GM23338 (cell line): ENCODE data around the gene NGEF. TPM values are rescaled to one million over a fixed set of nuclear protein-coding genes. Genes with fewer than 3 reads are reported as not detected.

Source experiments
- ATAC-seq: fragments of 200-7000 bp; cut with Tn5 transposase; 3 replicates; pipeline ENCODE4 v1.9.1; 2020
- DNase-seq: peaks from one replicate; pipeline ENCODE4 v3.0.0-alpha.2; 2015; ENCODE audit warnings: low spot score
- H2AFZ ChIP-seq: fragments of 200-600 bp; sonication (generic); 2 replicates; pipeline ENCODE4 v1.8.0; 2016; ENCODE audit warnings: antibody characterized with exemption, mild to moderate bottlenecking, moderate library complexity
- H3F3A ChIP-seq: fragments of 200-600 bp; sonication (generic); replicated peaks from 2 replicates; pipeline ENCODE4 v1.8.0; 2017; ENCODE audit warnings: antibody characterized with exemption, mixed run types, low read depth
- H3K27ac ChIP-seq: fragments of 200-600 bp; sonication (generic); 2 replicates; pipeline ENCODE4 v1.6.1; 2016; ENCODE audit warnings: low read depth
- H3K27me3 ChIP-seq: fragments of 200-600 bp; sonication (generic); 2 replicates; pipeline ENCODE4 v1.8.0; 2016; ENCODE audit warnings: mild to moderate bottlenecking, mixed run types, moderate library complexity; ENCODE audit not compliant: insufficient read depth
- H3K36me3 ChIP-seq: fragments of 200-600 bp; sonication (generic); 2 replicates; pipeline ENCODE4 v1.8.0; 2016; ENCODE audit warnings: mild to moderate bottlenecking; ENCODE audit not compliant: insufficient read depth
- H3K4me1 ChIP-seq: fragments of 200-600 bp; sonication (generic); 2 replicates; pipeline ENCODE4 v1.8.0; 2016; ENCODE audit warnings: mild to moderate bottlenecking, moderate library complexity; ENCODE audit not compliant: insufficient read depth
- H3K4me2 ChIP-seq: fragments of 200-600 bp; sonication (generic); 2 replicates; pipeline ENCODE4 v1.7.1; 2017; ENCODE audit warnings: mixed run types
- H3K4me3 ChIP-seq: fragments of 200-600 bp; sonication (generic); 2 replicates; pipeline ENCODE4 v1.6.1; 2016; ENCODE audit warnings: mixed run types
- H3K79me2 ChIP-seq: fragments of 200-600 bp; sonication (generic); replicated peaks from 2 replicates; pipeline ENCODE4 v1.8.0; 2017; ENCODE audit warnings: mild to moderate bottlenecking; ENCODE audit not compliant: insufficient read depth
- H3K9me2 ChIP-seq: fragments of 200-600 bp; sonication (generic); 2 replicates; pipeline ENCODE4 v1.8.0; 2017; ENCODE audit not compliant: insufficient read depth
- H4K20me1 ChIP-seq: fragments of 200-600 bp; sonication (generic); replicated peaks from 2 replicates; pipeline ENCODE4 v1.8.0; 2017; ENCODE audit warnings: mild to moderate bottlenecking; ENCODE audit not compliant: insufficient read depth
- H3K27ac Mint-ChIP-seq: 2 replicates; pipeline ENCODE4 v1.8.0; 2020; ENCODE audit warnings: inconsistent platforms, mild to moderate bottlenecking, moderate library complexity, mixed read lengths
- H3K27me3 Mint-ChIP-seq: 3 replicates; pipeline ENCODE4 v1.8.0; 2022; ENCODE audit warnings: low read depth, mild to moderate bottlenecking, moderate library complexity, mixed read lengths, inconsistent platforms; ENCODE audit not compliant: insufficient read depth, poor library complexity
- H3K36me3 Mint-ChIP-seq: 3 replicates; pipeline ENCODE4 v1.8.0; 2021; ENCODE audit warnings: low read depth, mild to moderate bottlenecking, inconsistent platforms, moderate library complexity, mixed read lengths
- H3K4me1 Mint-ChIP-seq: 3 replicates; pipeline ENCODE4 v1.8.0; 2020; ENCODE audit warnings: mild to moderate bottlenecking, inconsistent platforms, mixed read lengths
- H3K4me3 Mint-ChIP-seq: 3 replicates; pipeline ENCODE4 v1.8.0; 2021; ENCODE audit warnings: moderate library complexity, mild to moderate bottlenecking, inconsistent platforms, mixed read lengths
- H3K9me3 Mint-ChIP-seq: 3 replicates; pipeline ENCODE4 v1.8.0; 2020; ENCODE audit warnings: moderate library complexity, mild to moderate bottlenecking, inconsistent platforms, mixed read lengths
- CREB1 ChIP-seq: fragments of 250-450 bp; sonication (Bioruptor Pico); IDR thresholded peaks from 2 replicates; pipeline ENCODE4 v1.5.0; 2020; ENCODE audit warnings: low read depth, mild to moderate bottlenecking, moderate library complexity
- CTCF ChIP-seq, 2 experiments: fragments of 200-600 bp in 1 of 2; sonication (generic) in 1 of 2; conservative IDR thresholded peaks; 2 replicates each; pipeline versions ENCODE4 v1.5.1 to v1.6.1; 2016 to 2017; ENCODE audit warnings: antibody characterized with exemption in 2 of 2, low read depth in 2 of 2, mild to moderate bottlenecking in 2 of 2, moderate library complexity in 1 of 2
- EZH2 ChIP-seq: fragments of 200-600 bp; sonication (generic); IDR thresholded peaks from one replicate; pipeline ENCODE4 v1.8.0; 2017; ENCODE audit warnings: antibody characterized with exemption, mild to moderate bottlenecking, low read depth; ENCODE audit not compliant: unreplicated experiment
- JUNB ChIP-seq: IDR thresholded peaks from one replicate; pipeline ENCODE4 v1.6.1; 2016; ENCODE audit warnings: antibody characterized with exemption; ENCODE audit not compliant: unreplicated experiment
- STAT1 ChIP-seq: IDR thresholded peaks from one replicate; pipeline ENCODE4 v1.6.1; 2016; ENCODE audit warnings: antibody characterized with exemption; ENCODE audit not compliant: unreplicated experiment
- ZNF114 ChIP-seq: fragments of 250-450 bp; sonication (Bioruptor Pico); IDR thresholded peaks from 2 replicates; pipeline ENCODE4 v1.5.0; 2020; ENCODE audit warnings: mild to moderate bottlenecking, moderate library complexity
- ZNF331 ChIP-seq: fragments of 250-450 bp; sonication (Bioruptor Pico); IDR thresholded peaks from 2 replicates; pipeline ENCODE4 v1.5.0; 2020; ENCODE audit warnings: low read depth, mild to moderate bottlenecking, moderate library complexity
- polyA plus RNA-seq: library from polyadenylated mRNA; unstranded; fragments of >200 nt; fragmentation: Nextera tagmentation; extraction: Ambion mirVana; gene quantifications from 2 replicates; pipeline ENCODE4 v1.2.1, GENCODE V29; 2016
- total RNA-seq: library from RNA; depleted of rRNA; stranded (reverse); fragments of >200 nt; shearing (Covaris generic); gene quantifications from 2 replicates; pipeline ENCODE4 v1.2.3, GENCODE V29; 2014
- TF ChIP-seq, protein P1 (sequence below): IDR thresholded peaks from one replicate; pipeline ENCODE4 v1.6.1; 2018; ENCODE audit warnings: antibody characterized with exemption; ENCODE audit not compliant: unreplicated experiment
- TF ChIP-seq, protein P2 (sequence below): fragments of 250-450 bp; sonication (Bioruptor Pico); IDR thresholded peaks from 2 replicates; pipeline ENCODE4 v1.5.0; 2020; ENCODE audit warnings: mild to moderate bottlenecking, moderate library complexity

NGEF gene
- total and polyA plus RNA-seq, 2 experiments from 2014 or later, result 1.8 to 5.4 TPM

DNA sequence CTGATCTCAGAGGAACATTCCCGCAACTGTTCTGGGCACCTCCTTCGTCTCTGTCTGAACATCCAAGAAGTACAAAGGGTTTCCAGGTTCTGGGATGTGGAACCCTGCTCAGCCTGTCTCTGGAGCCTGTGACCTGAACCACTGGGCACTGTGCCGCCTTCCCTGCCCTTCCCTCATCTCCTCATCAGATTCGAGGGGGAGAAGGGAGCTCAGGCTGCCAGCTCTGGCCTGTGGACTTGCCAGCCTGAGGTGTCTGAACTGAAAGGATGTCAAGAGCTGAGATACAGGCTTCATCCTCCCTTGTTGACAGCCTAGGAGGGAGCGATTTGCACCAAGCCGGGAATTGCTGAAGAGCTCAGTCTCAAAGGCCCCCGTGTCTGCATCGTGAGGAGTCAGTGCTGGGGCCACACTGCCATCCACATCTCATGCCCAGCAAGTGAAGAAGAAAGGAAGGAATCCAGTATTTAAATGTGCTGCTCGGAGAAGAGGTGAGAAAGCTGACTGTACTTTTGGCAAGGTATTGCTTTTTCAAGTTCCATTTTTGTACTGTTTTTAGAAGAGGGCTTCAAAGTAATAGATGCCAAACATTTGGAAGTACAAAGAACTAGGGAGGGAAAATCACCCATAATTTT lies 32.0 kb upstream of the NGEF start (continued):
- no peak for TF ChIP-seq CTCF (conservative IDR thresholded peaks at IDR 0.05; ENCODE audit: low read depth in 2 of 2)
- TF ChIP-seq STAT1, result no peak
- TF ChIP-seq ZNF114 (CRISPR knock-in tag), result no peak
- TF ChIP-seq, protein P1, sequence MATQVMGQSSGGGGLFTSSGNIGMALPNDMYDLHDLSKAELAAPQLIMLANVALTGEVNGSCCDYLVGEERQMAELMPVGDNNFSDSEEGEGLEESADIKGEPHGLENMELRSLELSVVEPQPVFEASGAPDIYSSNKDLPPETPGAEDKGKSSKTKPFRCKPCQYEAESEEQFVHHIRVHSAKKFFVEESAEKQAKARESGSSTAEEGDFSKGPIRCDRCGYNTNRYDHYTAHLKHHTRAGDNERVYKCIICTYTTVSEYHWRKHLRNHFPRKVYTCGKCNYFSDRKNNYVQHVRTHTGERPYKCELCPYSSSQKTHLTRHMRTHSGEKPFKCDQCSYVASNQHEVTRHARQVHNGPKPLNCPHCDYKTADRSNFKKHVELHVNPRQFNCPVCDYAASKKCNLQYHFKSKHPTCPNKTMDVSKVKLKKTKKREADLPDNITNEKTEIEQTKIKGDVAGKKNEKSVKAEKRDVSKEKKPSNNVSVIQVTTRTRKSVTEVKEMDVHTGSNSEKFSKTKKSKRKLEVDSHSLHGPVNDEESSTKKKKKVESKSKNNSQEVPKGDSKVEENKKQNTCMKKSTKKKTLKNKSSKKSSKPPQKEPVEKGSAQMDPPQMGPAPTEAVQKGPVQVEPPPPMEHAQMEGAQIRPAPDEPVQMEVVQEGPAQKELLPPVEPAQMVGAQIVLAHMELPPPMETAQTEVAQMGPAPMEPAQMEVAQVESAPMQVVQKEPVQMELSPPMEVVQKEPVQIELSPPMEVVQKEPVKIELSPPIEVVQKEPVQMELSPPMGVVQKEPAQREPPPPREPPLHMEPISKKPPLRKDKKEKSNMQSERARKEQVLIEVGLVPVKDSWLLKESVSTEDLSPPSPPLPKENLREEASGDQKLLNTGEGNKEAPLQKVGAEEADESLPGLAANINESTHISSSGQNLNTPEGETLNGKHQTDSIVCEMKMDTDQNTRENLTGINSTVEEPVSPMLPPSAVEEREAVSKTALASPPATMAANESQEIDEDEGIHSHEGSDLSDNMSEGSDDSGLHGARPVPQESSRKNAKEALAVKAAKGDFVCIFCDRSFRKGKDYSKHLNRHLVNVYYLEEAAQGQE, result no peak
- no peak for TF ChIP-seq ZNF331 (CRISPR knock-in tag)

GRCh38 chr2:233042549-233042948 lies 29.5 kb upstream of the NGEF start:
- Histone ChIP-seq H3F3A (no peaks in the 10 kb centered on the region), H3K36me3 (no peaks in the 10 kb centered on the region), H3K27ac (no peak overlapping the region), H4K20me1 (no peaks in the 10 kb centered on the region), H3K4me1 (no peaks in the 10 kb centered on the region), H3K4me2 (no peak overlapping the region), H3K27me3 (no peaks in the 10 kb centered on the region), H3K9me2 (no peaks in the 10 kb centered on the region), H3K4me3 (no peak overlapping the region), H3K79me2 (no peaks in the 10 kb centered on the region), H2AFZ (no peak overlapping the region)
- Mint-ChIP-seq H3K36me3 (no peaks in the 10 kb centered on the region; the same call in 2 of the 3 replicates), H3K4me1 (peaks cover 3% of the 10 kb centered on the region), H3K4me3 (no peak overlapping the region), H3K27ac (no peak overlapping the region), H3K27me3 (peaks cover 3% of the 10 kb centered on the region), H3K9me3 (no peaks in the 10 kb centered on the region; the same call in 2 of the 3 replicates)
- DNase-seq, result no peak
- ATAC-seq, result no peak
- TF ChIP-seq ZNF114 (CRISPR knock-in tag), result no peak
- TF ChIP-seq, protein P1, result no peak
- no peak for TF ChIP-seq STAT1
- TF ChIP-seq EZH2, result no peak
- no peak for TF ChIP-seq JUNB
- TF ChIP-seq CREB1 (CRISPR knock-in tag), result no peak
- TF ChIP-seq, protein P2, sequence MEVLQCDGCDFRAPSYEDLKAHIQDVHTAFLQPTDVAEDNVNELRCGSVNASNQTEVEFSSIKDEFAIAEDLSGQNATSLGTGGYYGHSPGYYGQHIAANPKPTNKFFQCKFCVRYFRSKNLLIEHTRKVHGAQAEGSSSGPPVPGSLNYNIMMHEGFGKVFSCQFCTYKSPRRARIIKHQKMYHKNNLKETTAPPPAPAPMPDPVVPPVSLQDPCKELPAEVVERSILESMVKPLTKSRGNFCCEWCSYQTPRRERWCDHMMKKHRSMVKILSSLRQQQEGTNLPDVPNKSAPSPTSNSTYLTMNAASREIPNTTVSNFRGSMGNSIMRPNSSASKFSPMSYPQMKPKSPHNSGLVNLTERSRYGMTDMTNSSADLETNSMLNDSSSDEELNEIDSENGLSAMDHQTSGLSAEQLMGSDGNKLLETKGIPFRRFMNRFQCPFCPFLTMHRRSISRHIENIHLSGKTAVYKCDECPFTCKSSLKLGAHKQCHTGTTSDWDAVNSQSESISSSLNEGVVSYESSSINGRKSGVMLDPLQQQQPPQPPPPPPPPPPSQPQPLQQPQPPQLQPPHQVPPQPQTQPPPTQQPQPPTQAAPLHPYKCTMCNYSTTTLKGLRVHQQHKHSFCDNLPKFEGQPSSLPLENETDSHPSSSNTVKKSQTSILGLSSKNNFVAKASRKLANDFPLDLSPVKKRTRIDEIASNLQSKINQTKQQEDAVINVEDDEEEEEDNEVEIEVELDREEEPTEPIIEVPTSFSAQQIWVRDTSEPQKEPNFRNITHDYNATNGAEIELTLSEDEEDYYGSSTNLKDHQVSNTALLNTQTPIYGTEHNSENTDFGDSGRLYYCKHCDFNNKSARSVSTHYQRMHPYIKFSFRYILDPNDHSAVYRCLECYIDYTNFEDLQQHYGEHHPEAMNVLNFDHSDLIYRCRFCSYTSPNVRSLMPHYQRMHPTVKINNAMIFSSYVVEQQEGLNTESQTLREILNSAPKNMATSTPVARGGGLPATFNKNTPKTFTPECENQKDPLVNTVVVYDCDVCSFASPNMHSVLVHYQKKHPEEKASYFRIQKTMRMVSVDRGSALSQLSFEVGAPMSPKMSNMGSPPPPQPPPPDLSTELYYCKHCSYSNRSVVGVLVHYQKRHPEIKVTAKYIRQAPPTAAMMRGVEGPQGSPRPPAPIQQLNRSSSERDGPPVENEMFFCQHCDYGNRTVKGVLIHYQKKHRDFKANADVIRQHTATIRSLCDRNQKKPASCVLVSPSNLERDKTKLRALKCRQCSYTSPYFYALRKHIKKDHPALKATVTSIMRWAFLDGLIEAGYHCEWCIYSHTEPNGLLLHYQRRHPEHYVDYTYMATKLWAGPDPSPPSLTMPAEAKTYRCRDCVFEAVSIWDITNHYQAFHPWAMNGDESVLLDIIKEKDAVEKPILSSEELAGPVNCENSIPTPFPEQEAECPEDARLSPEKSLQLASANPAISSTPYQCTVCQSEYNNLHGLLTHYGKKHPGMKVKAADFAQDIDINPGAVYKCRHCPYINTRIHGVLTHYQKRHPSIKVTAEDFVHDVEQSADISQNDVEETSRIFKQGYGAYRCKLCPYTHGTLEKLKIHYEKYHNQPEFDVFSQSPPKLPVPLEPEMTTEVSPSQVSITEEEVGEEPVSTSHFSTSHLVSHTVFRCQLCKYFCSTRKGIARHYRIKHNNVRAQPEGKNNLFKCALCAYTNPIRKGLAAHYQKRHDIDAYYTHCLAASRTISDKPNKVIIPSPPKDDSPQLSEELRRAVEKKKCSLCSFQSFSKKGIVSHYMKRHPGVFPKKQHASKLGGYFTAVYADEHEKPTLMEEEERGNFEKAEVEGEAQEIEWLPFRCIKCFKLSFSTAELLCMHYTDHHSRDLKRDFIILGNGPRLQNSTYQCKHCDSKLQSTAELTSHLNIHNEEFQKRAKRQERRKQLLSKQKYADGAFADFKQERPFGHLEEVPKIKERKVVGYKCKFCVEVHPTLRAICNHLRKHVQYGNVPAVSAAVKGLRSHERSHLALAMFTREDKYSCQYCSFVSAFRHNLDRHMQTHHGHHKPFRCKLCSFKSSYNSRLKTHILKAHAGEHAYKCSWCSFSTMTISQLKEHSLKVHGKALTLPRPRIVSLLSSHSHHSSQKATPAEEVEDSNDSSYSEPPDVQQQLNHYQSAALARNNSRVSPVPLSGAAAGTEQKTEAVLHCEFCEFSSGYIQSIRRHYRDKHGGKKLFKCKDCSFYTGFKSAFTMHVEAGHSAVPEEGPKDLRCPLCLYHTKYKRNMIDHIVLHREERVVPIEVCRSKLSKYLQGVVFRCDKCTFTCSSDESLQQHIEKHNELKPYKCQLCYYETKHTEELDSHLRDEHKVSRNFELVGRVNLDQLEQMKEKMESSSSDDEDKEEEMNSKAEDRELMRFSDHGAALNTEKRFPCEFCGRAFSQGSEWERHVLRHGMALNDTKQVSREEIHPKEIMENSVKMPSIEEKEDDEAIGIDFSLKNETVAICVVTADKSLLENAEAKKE (CRISPR knock-in tag), result no peak
